HG02759 (cell line): ENCODE measurements around the gene GRM5.

Source experiments
- ATAC-seq: cut with Tn5 transposase; IDR thresholded peaks from one replicate; pipeline ENCODE4 v1.9.1; 2021; ENCODE audit warnings: mild to moderate bottlenecking, moderate library complexity; ENCODE audit not compliant: unreplicated experiment

GRM5 gene

GRCh38 chr11:88739524-88739923 is 326.3 kb downstream of the GRM5 start:
- ATAC-seq: no peak

- no peak for ATAC-seq
Observed at GRCh38 chr11:88709567-88709966, 356.2 kb downstream of the GRM5 start.

GRCh38 chr11:88704485-88704884 is 361.3 kb downstream of the GRM5 start:
- no peak for ATAC-seq

DNA sequence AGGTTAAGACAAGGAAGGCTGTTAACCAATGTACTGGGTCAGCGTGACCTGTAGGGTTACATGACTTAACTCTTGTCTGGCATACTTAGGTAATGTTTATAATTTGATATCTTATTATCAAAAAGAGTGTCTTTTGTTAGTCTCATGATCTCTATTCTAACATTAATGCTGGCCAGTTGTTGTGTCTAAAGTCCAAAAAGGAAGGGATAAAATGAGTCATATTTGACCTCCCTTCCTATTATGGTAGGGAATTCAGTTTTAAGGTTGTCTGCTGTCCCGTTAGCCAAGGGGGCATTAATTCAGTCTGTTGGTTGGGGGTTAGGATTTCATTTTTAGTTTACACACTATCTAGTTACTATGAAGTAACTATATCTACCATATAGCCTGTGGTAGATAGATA is 364.0 kb downstream of the GRM5 start:
- ATAC-seq: no peak

DNA sequence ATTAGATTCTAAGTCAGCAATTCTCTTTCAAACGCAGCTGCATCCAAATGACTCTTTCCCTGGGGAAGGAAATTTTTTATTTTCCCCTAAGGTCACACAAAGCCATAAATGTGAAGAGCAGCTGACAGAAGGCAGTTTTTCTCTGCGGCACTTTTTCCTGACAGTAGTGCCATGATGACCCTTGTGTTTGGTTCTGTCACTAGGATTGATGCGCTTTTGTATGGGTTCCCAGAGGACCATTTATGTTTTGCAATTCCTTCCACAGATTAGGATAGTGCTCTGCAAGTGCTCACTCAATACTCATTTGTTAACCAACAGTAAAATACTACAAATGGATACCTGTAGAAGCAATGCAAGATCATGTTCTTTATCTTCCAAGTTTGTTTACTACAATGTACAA is 368.6 kb downstream of the GRM5 start:
- ATAC-seq: no peak

DNA sequence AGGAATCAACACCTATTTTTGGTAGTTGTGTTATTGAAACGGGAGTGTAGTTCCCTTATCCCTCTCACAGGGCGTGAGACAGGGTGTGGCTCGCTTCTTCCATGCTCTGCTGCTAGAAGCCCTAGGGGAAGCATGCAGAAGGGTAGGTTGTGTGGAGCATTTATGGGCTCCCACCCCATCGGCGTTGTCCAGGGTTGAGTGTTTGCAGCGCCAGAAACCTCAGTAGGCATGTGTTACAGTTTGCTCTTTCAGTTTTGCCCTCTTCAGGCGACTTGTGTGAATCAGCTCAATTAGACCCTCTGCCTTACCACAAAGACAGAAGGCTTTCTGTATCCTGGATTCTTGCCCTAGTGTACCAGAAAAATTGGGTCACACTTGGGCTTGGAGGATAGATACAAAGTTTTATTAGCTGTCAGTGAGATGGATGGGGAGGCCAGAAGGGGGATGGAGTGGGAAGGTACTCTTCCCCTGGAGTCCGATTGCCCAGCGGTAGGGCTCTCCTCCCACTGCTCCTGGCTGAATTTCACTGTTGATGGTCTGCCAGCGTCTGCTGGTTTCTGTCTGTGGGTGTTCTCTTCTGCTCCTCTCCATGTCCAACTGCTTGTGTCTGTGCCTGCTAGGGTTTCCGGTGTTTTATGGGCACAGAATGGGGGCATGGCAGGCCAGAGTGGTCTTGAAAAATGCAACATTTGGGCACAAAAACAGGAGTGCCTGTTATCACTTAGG is 369.9 kb downstream of the GRM5 start:
- no peak for ATAC-seq

DNA sequence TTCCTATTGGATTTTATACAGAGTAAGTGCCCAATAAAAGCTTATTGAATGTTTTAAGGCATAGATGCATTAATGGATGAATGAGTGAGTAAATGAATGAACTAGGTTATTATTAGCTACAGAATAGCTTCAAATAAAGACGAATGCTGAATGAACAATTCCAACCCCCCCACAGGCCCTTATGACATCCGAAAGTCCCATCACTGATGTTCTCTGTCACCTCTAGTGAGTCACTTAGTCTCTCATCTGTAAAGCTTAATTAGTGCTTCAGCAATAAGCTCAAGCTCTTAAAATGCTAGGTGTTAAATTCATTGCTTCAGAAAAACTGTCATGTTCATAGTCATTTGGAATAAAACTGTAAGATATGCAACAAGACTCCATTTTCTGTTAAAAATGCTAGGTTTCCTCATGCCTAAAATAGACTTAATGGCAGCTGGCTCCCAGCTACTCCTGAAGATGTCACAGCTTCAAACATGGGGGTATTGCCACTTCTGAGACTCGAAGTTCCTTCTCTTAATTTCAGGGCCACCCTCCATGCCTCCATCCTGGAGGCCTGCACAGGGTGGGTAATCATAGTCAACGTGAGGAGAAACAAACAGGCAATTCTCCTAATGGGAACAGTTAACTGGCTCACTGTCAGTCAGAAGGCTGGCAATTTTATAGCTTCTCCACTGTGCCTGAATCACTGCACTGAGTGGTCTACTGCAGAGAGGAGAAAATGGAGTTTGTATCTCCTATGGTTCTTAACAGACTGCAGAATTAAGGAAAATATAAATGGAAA is 373.3 kb downstream of the GRM5 start:
- no peak for ATAC-seq

DNA sequence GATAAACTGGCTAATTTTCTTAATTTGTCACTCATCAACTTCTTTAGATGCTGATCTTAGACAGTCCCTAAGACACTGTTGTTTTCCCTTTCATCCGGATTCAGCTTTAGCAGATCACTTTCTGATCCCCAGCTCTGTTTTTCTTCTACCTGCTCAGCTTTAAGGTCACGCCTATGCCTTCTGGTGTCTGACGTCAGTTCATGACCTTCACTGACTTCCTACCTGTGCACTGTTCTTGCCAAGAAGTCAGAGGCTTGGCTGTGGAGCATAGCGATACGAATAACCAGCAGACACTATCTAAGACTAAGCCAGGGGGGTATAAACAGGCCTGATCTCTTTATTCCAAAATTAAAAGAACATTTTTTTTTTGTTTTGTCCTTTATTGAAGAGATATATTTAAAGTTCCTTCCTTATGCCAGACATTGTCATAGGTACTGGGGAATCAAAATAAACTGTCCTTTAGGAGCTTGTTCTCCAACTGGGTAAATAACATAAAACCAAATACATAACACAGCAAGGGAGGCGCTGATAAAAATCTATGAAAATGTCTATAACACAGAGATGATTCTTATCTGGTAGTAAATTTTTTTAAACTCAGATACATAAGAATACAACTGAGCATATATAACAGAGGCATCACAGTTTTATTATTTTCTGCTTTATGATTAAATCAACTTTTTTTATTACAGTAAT is 376.1 kb downstream of the GRM5 start:
- no peak for ATAC-seq

GRCh38 chr11:88683024-88683423 is 382.8 kb downstream of the GRM5 start:
- ATAC-seq: no peak

GRCh38 chr11:88680806-88681205 is 385.0 kb downstream of the GRM5 start:
- ATAC-seq: no peak

DNA sequence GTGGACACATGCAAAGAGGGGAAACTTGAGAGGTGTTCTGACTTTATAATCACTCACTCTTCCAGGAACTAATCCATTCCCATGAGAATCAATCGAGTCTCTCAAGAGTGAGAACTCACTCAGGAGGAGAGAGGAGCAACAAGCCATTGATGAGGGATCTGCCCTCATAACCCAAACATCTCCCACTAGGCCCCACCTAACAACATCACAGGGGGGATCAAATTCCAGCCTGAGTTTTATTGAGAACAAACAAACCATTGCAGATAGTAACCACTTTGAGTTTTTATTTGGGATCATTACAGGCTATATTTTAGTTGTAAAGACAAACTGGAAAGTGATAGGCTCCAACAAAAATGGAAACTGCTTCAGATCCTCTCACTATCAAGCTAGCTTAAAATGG is 399.4 kb downstream of the GRM5 start:
- ATAC-seq: no peak

DNA sequence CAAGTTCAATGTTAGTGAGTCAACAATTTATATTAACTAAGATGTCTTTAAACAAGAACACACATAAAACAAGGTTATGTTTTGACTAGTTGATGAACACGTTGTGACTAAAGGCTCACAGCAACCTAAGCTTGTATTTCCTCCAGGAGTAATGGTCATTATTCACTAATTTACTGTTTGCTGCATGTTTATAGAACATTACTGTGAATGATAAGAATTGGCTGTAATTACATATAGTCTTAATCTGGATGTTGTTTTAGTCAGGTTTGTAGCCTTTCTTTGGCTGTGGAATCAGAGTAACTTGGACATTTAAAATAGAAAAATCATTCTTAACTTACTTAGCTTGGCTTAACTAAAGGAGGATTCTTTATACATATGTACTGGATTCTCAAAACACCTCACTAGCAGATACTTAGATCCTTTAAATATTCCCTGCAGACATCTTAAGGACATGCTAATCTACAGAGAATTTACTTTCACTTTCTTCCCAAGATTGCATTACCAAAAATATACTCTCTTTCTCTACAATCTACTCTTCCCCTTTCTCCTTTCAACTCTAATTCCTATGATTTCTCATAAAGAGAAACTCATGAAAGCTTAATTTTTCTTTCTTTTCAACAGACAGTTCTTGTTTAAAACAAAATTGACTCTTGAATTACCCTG is 408.6 kb downstream of the GRM5 start:
- no peak for ATAC-seq

- no peak for ATAC-seq
Observed at GRCh38 chr11:88656283-88656682, 409.5 kb downstream of the GRM5 start.

DNA sequence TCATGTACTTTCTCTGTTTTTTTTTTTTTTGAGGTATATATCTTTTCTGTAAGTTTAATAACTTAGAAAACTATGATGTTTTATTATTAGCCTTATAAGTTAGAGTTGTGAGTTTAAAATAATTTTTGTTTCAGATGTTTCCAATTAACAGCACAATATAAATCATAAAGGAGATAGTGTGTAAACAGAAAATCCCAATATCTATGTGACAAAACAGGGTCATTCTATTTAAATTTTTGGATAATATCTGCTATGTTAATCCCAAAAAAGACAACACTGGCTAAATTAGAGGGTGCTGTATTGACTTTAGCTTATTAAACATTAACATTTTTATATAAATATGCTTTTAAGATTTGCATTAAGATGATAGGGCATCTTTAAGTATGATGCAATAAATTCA is 410.1 kb downstream of the GRM5 start:
- ATAC-seq: no peak

DNA sequence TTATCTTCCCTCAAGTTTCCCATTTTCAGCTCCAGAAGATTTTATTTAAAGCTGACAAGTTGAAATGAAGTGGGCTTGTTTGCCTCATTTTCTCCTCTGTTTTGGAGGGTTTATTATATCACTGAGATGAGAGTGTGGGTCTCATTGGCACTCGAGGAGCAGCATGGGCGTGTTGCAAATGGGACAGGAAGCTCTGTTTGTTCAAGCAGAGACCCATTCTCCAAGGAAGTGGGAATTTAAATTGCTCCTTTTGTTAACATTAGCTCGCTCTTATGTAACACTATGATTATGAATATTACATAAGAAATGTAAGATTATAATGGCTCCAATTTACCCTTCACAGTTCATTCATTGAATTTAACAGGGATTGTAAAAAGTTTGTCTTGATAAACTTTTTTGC is 410.6 kb downstream of the GRM5 start:
- no peak for ATAC-seq

GRCh38 chr11:88651556-88651955 is 414.2 kb downstream of the GRM5 start:
- ATAC-seq: no peak

GRCh38 chr11:88644724-88645123 is 421.1 kb downstream of the GRM5 start:
- ATAC-seq: no peak

- no peak for ATAC-seq
Observed at GRCh38 chr11:88632163-88632562, 433.6 kb downstream of the GRM5 start.

GRCh38 chr11:88631497-88631896 is 434.3 kb downstream of the GRM5 start:
- ATAC-seq: no peak

DNA sequence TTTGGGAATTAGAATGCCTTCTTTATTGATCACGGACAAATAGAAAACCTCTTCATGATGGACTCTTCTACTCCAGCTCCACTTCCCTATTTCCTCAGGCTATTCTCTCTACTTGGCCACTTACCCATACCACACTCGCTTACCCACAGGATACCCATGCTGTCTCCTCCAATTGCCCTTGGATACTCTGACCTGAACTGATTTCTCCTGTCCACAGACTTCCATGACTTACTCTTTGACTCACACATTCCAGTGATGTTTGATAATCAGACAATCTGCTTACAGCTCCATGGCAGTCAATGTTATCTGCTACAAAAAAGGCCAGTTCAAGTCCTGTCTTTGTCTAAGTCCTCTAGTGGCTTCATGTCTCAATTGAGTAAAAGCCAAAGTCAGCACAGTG is 436.3 kb downstream of the GRM5 start:
- no peak for ATAC-seq

DNA sequence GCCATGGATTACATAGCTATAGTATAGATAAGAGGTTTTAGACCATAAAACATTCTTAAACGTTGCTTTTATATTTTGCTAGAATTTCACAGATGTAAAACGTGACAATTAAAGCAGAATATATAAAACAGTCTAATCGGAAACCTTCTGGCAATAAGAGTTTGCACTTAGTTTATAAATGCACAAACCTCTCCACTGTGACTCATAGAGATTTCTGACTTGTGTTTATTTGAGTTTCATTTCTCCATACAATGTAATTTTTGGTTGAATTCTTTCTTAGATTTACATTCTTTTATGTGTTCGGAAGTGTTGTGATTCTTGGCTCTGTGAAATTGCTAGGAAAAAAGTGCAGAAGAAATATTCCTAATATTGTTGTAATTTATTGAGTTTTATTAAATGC is 439.6 kb downstream of the GRM5 start:
- ATAC-seq: no peak
